Measurements from ENCODE around the gene STK10.

- TF ChIP-seq MAX (IDR thresholded peaks at IDR 0.05) = no peak
- no peak for TF ChIP-seq CREB1 (IDR thresholded peaks at IDR 0.05; ENCODE audit: low read depth)
- TF ChIP-seq YY1 (IDR thresholded peaks at IDR 0.05; ENCODE audit: low read depth) = no peak
- TF ChIP-seq EP300 (IDR thresholded peaks at IDR 0.05; ENCODE audit: borderline replicate concordance) = no peak
- TF ChIP-seq FOXM1 (IDR thresholded peaks at IDR 0.05; ENCODE audit: borderline replicate concordance, low read depth) = no peak
- TF ChIP-seq TAF1 (IDR thresholded peaks at IDR 0.05; ENCODE audit: low read depth) = no peak
- TF ChIP-seq RAD21 (IDR thresholded peaks at IDR 0.05; ENCODE audit: low read depth) = no peak
Observed at GRCh38 chr5:172049226-172049796, 138.7 kb downstream of the STK10 start.

All from Ishikawa (cell line).